ENCODE data around the gene COX8A. TPM values are rescaled to one million over a fixed set of nuclear protein-coding genes. Genes with fewer than 3 reads are reported as not detected.

COX8A gene
- total and polyA plus RNA-seq, 9 of the 15 experiments (the other 6 are each of a cell fraction or from before 2014, with no cell fraction given): 274 to 1,206 (median 526) TPM

- TF ChIP-seq E2F6 (IDR thresholded peaks at IDR 0.05; ENCODE audit: borderline replicate concordance in 1 of 2, extremely low read depth in 1 of 2, insufficient read depth in 1 of 2, insufficient read length in 1 of 2, low read depth in 1 of 2, low read length in 1 of 2, poor library complexity in 1 of 2, severe bottlenecking in 1 of 2): peak in 1 of 2 experiments; percentile 62
- TF ChIP-seq HDGF (IDR thresholded peaks at IDR 0.05): no peak
- TF ChIP-seq ZNF3 (CRISPR knock-in tag; IDR thresholded peaks at IDR 0.05): no peak
- TF ChIP-seq ZNF511 (CRISPR knock-in tag; IDR thresholded peaks at IDR 0.05): peak; percentile 18; the same call in 1 of the 2 replicates
- TF ChIP-seq ZNF354B (CRISPR knock-in tag; IDR thresholded peaks at IDR 0.05): no peak
- no peak for TF ChIP-seq E2F3 (CRISPR knock-in tag; IDR thresholded peaks at IDR 0.05)
- TF ChIP-seq PBX2 (CRISPR knock-in tag; IDR thresholded peaks at IDR 0.05; ENCODE audit: low read depth): no peak
- TF ChIP-seq PBX2 (tag; conservative IDR thresholded peaks at IDR 0.05; ENCODE audit: low read depth): no peak
- TF ChIP-seq ZNF445 (CRISPR knock-in tag; IDR thresholded peaks at IDR 0.05; ENCODE audit: low read depth): no peak
- TF ChIP-seq SIN3B (IDR thresholded peaks at IDR 0.05; ENCODE audit: low read depth): no peak
- TF ChIP-seq KHSRP (IDR thresholded peaks at IDR 0.05): no peak
- TF ChIP-seq MCM3 (IDR thresholded peaks at IDR 0.05): no peak
- TF ChIP-seq GMEB1 (CRISPR knock-in tag; IDR thresholded peaks at IDR 0.05): no peak
- no peak for TF ChIP-seq ARID4B (CRISPR knock-in tag; IDR thresholded peaks at IDR 0.05)
- TF ChIP-seq CTCF (IDR thresholded peaks at IDR 0.05 in 2 of 3, conservative IDR thresholded peaks at IDR 0.05 in 1 of 3; ENCODE audit: insufficient read depth in 2 of 3, low read depth in 1 of 3, low read length in 3 of 3): no peak
- no peak for TF ChIP-seq GATA2 (CRISPR knock-in tag; IDR thresholded peaks at IDR 0.05)
- TF ChIP-seq XRCC4 (IDR thresholded peaks at IDR 0.05; ENCODE audit: extremely low read depth, insufficient read depth, insufficient read length): no peak
Observed at GRCh38 chr11:63985812-63986155, 11.4 kb downstream of the COX8A start (continued).

Measured in K562 (cell line).